ENCODE results near the gene COL4A1. TPM values are rescaled to one million over a fixed set of nuclear protein-coding genes. Genes with fewer than 3 reads are reported as not detected.

The COL4A1 gene
- total RNA-seq, 4 donors from 2014 or later, result 278 to 618 (median 440) TPM

- WGBS, 2 donors (ENCODE audit: low coverage in 1 of 2), result 82 to 96% methylated on average over 3 to 6 of the region's 6 CpGs
- Histone ChIP-seq H3K4me3 (no peak overlapping the region), H3K4me1 (peaks cover 0 to 93% (median 8%) of the 10 kb centered on the region in 3 donors), H3K27me3 (no peaks in the 10 kb centered on the region), H3K27ac (peak overlapping the region in 2 of 4 donors; percentile 16 to 36), H3K9me3 (no peaks in the 10 kb centered on the region), H3K36me3 (peaks cover 0 to 11% of the 10 kb centered on the region in 2 donors)
- TF ChIP-seq POLR2AphosphoS5 (IDR thresholded peaks at IDR 0.05) (no peak), EP300 (IDR thresholded peaks at IDR 0.05) (no peak), POLR2A (IDR thresholded peaks at IDR 0.05) (no peak)
- TF ChIP-seq, protein P1, sequence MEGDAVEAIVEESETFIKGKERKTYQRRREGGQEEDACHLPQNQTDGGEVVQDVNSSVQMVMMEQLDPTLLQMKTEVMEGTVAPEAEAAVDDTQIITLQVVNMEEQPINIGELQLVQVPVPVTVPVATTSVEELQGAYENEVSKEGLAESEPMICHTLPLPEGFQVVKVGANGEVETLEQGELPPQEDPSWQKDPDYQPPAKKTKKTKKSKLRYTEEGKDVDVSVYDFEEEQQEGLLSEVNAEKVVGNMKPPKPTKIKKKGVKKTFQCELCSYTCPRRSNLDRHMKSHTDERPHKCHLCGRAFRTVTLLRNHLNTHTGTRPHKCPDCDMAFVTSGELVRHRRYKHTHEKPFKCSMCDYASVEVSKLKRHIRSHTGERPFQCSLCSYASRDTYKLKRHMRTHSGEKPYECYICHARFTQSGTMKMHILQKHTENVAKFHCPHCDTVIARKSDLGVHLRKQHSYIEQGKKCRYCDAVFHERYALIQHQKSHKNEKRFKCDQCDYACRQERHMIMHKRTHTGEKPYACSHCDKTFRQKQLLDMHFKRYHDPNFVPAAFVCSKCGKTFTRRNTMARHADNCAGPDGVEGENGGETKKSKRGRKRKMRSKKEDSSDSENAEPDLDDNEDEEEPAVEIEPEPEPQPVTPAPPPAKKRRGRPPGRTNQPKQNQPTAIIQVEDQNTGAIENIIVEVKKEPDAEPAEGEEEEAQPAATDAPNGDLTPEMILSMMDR (IDR thresholded peaks at IDR 0.05), result no peak
- no peak for ATAC-seq
Measured at GRCh38 chr13:110272651-110273050, 34.3 kb downstream of the COL4A1 start.

DNA sequence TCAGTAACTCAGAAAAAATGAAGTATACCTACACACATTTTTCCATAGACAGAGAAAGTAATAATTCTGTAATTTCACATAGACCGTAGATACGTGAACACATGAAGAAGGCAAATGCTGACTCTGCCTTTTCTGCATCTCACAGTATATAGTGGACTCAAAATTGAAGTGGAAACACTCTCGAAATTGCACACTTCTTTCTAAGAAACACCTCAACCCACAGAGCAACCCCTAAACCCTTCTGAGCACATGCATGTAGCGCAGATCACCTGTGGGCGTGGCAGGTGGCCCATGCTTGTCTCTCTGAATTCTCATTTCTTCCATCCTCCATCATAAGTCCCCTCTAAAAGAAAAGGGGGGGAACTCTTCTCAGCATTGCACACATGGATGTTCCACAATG lies 34.7 kb downstream of the COL4A1 start:
- H3K4me3 ChIP-seq, result no peak overlapping the region
- H3K27ac ChIP-seq, result peak overlapping the region in 1 of 4 donors; percentile 16
- TF ChIP-seq, protein P1 (IDR thresholded peaks at IDR 0.05), result no peak
- TF ChIP-seq EP300 (IDR thresholded peaks at IDR 0.05) (no peak), POLR2AphosphoS5 (IDR thresholded peaks at IDR 0.05) (no peak), POLR2A (IDR thresholded peaks at IDR 0.05) (no peak)
- no peak for ATAC-seq
- H3K9me3 ChIP-seq, result no peaks in the 10 kb centered on the region
- peaks cover 0 to 93% (median 8%) of the 10 kb centered on the region in 3 donors for H3K4me1 ChIP-seq
- H3K36me3 ChIP-seq, result peaks cover 0 to 11% of the 10 kb centered on the region in 2 donors
- 77 to 100% methylated on average over 3 of the region's 5 CpGs for WGBS, 2 donors (ENCODE audit: low coverage in 1 of 2)
- H3K27me3 ChIP-seq, result no peaks in the 10 kb centered on the region

- WGBS, 2 donors (ENCODE audit: low coverage in 1 of 2), result 83 to 88% methylated on average over 4 to 5 of the region's 5 CpGs
- H3K27me3 ChIP-seq, result no peaks in the 10 kb centered on the region
- ATAC-seq, result no peak
- no peak overlapping the region for H3K4me3 ChIP-seq
- no peaks in the 10 kb centered on the region for H3K9me3 ChIP-seq
- H3K27ac ChIP-seq, result peak overlapping the region in 3 of 4 donors; percentile 38 to 64 (median 53)
- no peak for TF ChIP-seq POLR2A (IDR thresholded peaks at IDR 0.05)
- no peak for TF ChIP-seq POLR2AphosphoS5 (IDR thresholded peaks at IDR 0.05)
- TF ChIP-seq, protein P1 (IDR thresholded peaks at IDR 0.05), result no peak
- TF ChIP-seq EP300 (IDR thresholded peaks at IDR 0.05), result no peak
- peaks cover 0 to 93% (median 8%) of the 10 kb centered on the region in 3 donors for H3K4me1 ChIP-seq
- peaks cover 0 to 11% of the 10 kb centered on the region in 2 donors for H3K36me3 ChIP-seq
Measured at GRCh38 chr13:110271313-110271712, 35.6 kb downstream of the COL4A1 start.

DNA sequence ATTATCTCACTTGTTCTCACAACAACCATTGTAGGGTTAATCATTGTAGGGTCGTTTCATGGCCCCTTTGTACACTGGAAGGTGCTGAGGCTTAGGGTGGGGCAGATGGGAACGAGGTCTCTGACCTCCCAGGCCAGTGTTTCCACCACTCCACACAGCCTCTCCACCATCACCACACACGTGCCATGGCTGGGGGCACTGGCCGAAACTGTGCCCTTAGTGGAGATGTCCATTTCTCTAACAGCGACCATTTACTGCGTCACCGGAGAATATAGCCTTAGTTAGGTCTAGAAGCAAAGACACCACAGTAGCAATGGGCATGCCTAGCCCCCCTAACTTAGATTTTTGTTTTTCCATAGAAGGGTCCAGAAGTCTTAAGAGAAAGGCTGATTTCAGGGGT lies 36.5 kb downstream of the COL4A1 start:
- Histone ChIP-seq H3K27ac (peak overlapping the region in 3 of 4 donors; percentile 32 to 64 (median 53)), H3K9me3 (no peaks in the 10 kb centered on the region), H3K36me3 (peaks cover 0 to 15% of the 10 kb centered on the region in 2 donors), H3K4me1 (peaks cover 0 to 93% (median 8%) of the 10 kb centered on the region in 3 donors), H3K27me3 (no peaks in the 10 kb centered on the region), H3K4me3 (no peak overlapping the region)
- TF ChIP-seq, protein P1 (IDR thresholded peaks at IDR 0.05), result no peak
- TF ChIP-seq POLR2AphosphoS5 (IDR thresholded peaks at IDR 0.05), result no peak
- no peak for TF ChIP-seq POLR2A (IDR thresholded peaks at IDR 0.05)
- no peak for TF ChIP-seq EP300 (IDR thresholded peaks at IDR 0.05)
- ATAC-seq, result no peak
- WGBS, 2 donors (ENCODE audit: low coverage in 1 of 2), result 74 to 84% methylated on average over 5 to 6 of the region's 7 CpGs

DNA sequence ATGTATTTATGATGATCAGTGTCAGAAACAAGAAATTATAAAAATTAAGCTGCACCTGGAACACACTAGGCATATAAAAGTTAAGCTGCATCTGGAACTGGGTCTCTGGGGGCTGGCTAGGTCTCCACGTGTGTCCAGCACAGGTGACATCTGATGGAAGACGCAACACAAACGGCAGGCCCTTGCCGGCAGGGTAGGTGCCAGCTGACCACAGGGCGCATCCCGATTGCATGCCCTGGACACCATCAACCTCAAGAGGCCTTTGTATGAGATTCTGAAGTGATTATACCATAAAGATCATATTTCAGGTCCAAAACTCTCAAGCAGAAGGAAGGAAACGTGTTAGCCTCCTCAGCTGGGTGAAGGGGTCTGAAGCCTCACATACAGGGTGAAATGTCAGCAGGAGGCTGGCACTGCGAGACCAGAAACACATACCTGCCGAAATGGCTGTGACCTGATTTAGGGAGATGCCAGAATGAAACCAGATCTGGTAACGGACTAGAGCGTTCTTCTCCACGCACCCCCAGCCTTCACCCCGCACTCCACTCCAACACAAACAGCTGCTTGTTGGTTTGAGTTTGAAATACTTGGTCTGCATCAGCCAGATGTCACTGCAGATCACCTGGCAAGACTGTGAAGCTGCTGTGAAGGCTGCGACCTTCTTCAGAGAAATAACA lies 37.3 kb downstream of the COL4A1 start:
- ATAC-seq, result no peak
- peak overlapping the region in 3 of 4 donors; percentile 14 to 64 (median 53) for H3K27ac ChIP-seq

More for the DNA sequence above, 37.3 kb downstream of the COL4A1 start:
- no peak for TF ChIP-seq EP300 (IDR thresholded peaks at IDR 0.05)
- no peak for TF ChIP-seq POLR2A (IDR thresholded peaks at IDR 0.05)
- TF ChIP-seq, protein P1 (IDR thresholded peaks at IDR 0.05), result no peak
- TF ChIP-seq POLR2AphosphoS5 (IDR thresholded peaks at IDR 0.05), result no peak
- Histone ChIP-seq H3K9me3 (no peaks in the 10 kb centered on the region), H3K27me3 (no peaks in the 10 kb centered on the region), H3K36me3 (peaks cover 0 to 15% of the 10 kb centered on the region in 2 donors), H3K4me3 (no peak overlapping the region), H3K4me1 (peaks cover 3 to 93% (median 12%) of the 10 kb centered on the region in 3 donors)
- WGBS, 2 donors (ENCODE audit: low coverage in 1 of 2), result 40 to 75% methylated on average over 4 to 14 of the region's 14 CpGs

Data from gastroesophageal sphincter (tissue), 4 donors.